Ovary (tissue), 9 donors: ENCODE results near the gene RABGAP1L. TPM values are rescaled to one million over a fixed set of nuclear protein-coding genes. Genes with fewer than 3 reads are reported as not detected.
"Not testable (repeated sequence)": the region's sequence is repeated elsewhere in the genome, so short reads cannot be mapped to it uniquely, and the experiment has no call there.

Source experiments
- DNase-seq, 5 donors: peaks; one replicate each; pipeline ENCODE4 v3.0.0-alpha.2; 2019 to 2020
- H3K27ac ChIP-seq, 2 donors: fragments of 200-600 bp; one replicate each; pipeline versions ENCODE4 v1.5.1 to v1.8.0; 2019 to 2022
- H3K27me3 ChIP-seq: fragments of 200-600 bp; one replicate; pipeline ENCODE4 v1.8.0; 2022
- H3K36me3 ChIP-seq: fragments of 200-600 bp; sonication (generic); one replicate; pipeline ENCODE4 v1.5.1; 2019
- H3K4me1 ChIP-seq: one replicate; pipeline ENCODE4 v1.8.1; 2013; ENCODE audit warnings: mild to moderate bottlenecking, moderate library complexity; ENCODE audit not compliant: insufficient read depth
- H3K4me3 ChIP-seq: fragments of 200-600 bp; sonication (generic); one replicate; pipeline ENCODE4 v1.5.1; 2017
- H3K9me3 ChIP-seq, 2 donors: fragments of 200-600 bp in 1 of 2; sonication (generic) in 1 of 2; one replicate each; pipeline versions ENCODE4 v1.5.1 to v1.8.1; 2013 to 2019; ENCODE audit warnings: mild to moderate bottlenecking in 1 of 2, moderate library complexity in 1 of 2
- EP300 ChIP-seq: sonication (generic); formaldehyde crosslinking; IDR thresholded peaks from one replicate; pipeline ENCODE4 v1.6.1; 2017; ENCODE audit warnings: antibody characterized with exemption
- POLR2A ChIP-seq: fragments of 450-650 bp; IDR thresholded peaks from one replicate; pipeline ENCODE4 v1.6.1; 2017; ENCODE audit warnings: antibody characterized with exemption, mild to moderate bottlenecking, moderate library complexity
- WGBS, 3 donors: extraction: QIAGEN DNeasy Blood & Tissue Kit in 1 of 3; methylation state at CpG; one replicate each; pipeline versions ENCODE4 v1.1.5 to v1.1.7; 2013 to 2017; 5-methylcytosine and 5-hydroxymethylcytosine counted together
- intact Hi-C, 4 donors: fragments of 100-400 bp; cut with DNase I; formaldehyde crosslinking; loops; one replicate each; pipeline versions ENCODE4 v1.11.0 to v1.15.1; 2022 to 2023
- polyA plus RNA-seq, 2 donors: library from polyadenylated mRNA; stranded (reverse); fragments of 200-250 nt in 1 of 2; fragments of 350-450 nt in 1 of 2; fragmentation: Illumina TruSeq in 1 of 2; extraction: RNeasy Lipid Tissue Mini Kit (QIAGEN cat#74804) in 1 of 2; gene quantifications; one replicate each; pipeline ENCODE4 v1.2.3, GENCODE V29; 2013 to 2014
- total RNA-seq, 7 donors: library from RNA; depleted of rRNA in 2 of 7; stranded (reverse); fragments of >200 nt in 2 of 7; fragmentation: NEBNext Ultra II Directional in 3 of 7; extraction: Animal tissue kit (Norgen Biotek cat#: 25700) in 3 of 7; gene quantifications; one replicate each; pipeline versions ENCODE4 v1.1.0 to v1.2.4, GENCODE V29; 2016 to 2023
- TF ChIP-seq, protein P1 (sequence below), 3 donors: fragments of 450-650 bp in 2 of 3; fragments of 200-600 bp in 1 of 3; IDR thresholded peaks; one replicate each; pipeline versions ENCODE4 v1.5.1 to v1.8.0; 2016 to 2022; ENCODE audit warnings: antibody characterized with exemption in 3 of 3, mild to moderate bottlenecking in 1 of 3
- donor health status: DM: no; HTN: no; CAD: no; lungs with moderate emphysema.
- donor health status: DM: no; HTN: no; CAD: no.
- donor health status: Bipolar disorder and iron deficiency.
- donor health status: DM: yes; HTN: yes; CAD: no.
- donor health status: DM: no; HTN: no; CAD: no.
- donor health status: DM: yes; HTN: yes; CAD: no.

Gene RABGAP1L
- total and polyA plus RNA-seq, 9 donors, result 17.1 to 56.5 (median 43.6) TPM

DNA sequence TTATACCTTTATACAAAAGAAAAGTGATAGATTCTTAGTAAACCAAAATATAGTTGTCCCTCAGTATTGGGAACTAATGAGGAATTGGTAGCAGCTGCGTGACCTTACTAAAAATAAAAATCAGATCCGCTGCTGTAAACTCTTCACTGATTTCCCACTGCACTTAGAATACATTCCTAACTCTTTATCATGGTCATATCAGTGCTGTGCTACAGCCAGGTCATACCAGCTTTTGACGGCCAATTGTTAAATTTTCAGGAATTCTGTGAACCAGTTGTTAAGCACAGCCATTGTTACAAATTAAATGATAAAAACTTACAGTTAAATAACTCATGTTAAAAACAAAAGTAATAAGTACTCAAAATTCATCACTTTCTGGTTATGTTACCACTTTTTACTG lies 533.8 kb downstream of the RABGAP1L start:
- no peaks in the 10 kb centered on the region for H3K36me3 ChIP-seq
- DNase-seq, result no peak
- WGBS, 3 donors, result 65 to 80% (median 66%) methylated on average over 3 of the region's 3 CpGs
- no peaks in the 10 kb centered on the region for H3K9me3 ChIP-seq
- H3K27me3 ChIP-seq, result no peaks in the 10 kb centered on the region
- no peaks in the 10 kb centered on the region for H3K4me1 ChIP-seq
- H3K4me3 ChIP-seq, result no peak overlapping the region
- intact Hi-C loops, result no loop called here
- TF ChIP-seq EP300 (no peak), POLR2A (no peak)
- TF ChIP-seq, protein P1, sequence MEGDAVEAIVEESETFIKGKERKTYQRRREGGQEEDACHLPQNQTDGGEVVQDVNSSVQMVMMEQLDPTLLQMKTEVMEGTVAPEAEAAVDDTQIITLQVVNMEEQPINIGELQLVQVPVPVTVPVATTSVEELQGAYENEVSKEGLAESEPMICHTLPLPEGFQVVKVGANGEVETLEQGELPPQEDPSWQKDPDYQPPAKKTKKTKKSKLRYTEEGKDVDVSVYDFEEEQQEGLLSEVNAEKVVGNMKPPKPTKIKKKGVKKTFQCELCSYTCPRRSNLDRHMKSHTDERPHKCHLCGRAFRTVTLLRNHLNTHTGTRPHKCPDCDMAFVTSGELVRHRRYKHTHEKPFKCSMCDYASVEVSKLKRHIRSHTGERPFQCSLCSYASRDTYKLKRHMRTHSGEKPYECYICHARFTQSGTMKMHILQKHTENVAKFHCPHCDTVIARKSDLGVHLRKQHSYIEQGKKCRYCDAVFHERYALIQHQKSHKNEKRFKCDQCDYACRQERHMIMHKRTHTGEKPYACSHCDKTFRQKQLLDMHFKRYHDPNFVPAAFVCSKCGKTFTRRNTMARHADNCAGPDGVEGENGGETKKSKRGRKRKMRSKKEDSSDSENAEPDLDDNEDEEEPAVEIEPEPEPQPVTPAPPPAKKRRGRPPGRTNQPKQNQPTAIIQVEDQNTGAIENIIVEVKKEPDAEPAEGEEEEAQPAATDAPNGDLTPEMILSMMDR (IDR thresholded peaks at IDR 0.05), result no peak
- H3K27ac ChIP-seq, result no peak overlapping the region

DNA sequence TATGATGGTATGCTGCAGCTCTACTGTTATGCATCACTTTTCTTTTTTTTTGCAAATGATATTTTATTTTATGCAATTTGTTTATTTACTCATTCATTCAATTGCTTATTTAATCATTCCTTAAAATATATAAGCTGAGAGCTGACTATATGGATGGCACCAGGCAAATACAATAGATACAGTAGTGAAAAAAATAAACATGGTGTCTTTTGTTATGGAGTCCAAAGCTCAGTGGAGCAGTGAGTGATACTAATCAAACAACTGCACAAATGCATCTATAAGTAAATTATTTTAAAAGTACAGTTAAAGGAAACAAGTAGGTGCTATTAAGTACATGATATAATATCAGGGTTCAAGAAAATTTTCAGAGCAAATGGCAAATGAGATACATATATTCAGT lies 534.2 kb downstream of the RABGAP1L start:
- H3K9me3 ChIP-seq, H3K27ac ChIP-seq, DNase-seq, intact Hi-C loops, H3K36me3 ChIP-seq, H3K4me3 ChIP-seq, H3K27me3 ChIP-seq, H3K4me1 ChIP-seq: not testable (repeated sequence)

DNA sequence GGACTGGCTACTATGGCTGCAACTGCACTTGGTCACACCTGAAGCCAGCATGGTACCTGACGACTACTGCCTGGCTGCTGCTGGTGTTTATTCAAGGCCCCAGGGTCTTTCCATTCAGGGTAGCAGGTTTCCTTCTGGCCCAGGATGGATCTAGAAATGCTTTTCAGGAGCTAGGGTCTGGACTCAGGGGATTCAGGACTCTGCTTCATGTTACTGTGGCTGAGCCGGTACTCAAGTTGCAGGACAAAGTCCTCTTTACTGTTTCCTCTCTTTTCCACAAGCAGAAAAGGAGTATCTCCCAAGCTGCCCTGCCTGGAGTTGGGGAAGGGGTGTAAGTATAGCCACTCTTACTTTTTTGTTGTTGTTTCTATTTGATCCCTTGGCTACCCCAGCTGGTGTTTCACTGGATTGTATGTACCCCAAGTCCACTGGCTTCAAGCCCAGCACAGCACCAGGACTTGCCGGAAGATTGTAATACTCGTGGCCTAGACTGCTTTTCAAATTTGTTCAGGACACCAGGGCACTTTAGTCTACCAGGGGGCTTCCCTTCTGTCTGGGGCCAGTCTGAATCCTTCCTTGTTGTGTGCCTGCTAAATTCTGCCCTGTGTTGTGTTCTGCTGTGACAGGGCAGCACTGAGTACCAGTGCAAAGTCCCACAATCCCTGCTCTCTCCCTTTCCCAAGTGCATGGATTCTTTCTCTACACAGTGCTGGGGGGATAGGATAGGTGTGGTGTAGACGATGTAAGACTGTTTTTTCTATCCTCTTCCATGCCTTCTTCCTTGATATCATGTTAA lies 536.9 kb downstream of the RABGAP1L start:
- no peaks in the 10 kb centered on the region for H3K36me3 ChIP-seq
- H3K9me3 ChIP-seq, result no peaks in the 10 kb centered on the region
- no peak overlapping the region for H3K4me3 ChIP-seq
- no peak overlapping the region for H3K27ac ChIP-seq
- WGBS, 3 donors, result 91 to 92% (median 91%) methylated on average over 5 of the region's 5 CpGs
- TF ChIP-seq, protein P1 (IDR thresholded peaks at IDR 0.05), result no peak
- TF ChIP-seq EP300 (no peak), POLR2A (no peak)
- no peak for DNase-seq
- intact Hi-C loops, result no loop called here
- H3K27me3 ChIP-seq, result no peaks in the 10 kb centered on the region
- no peaks in the 10 kb centered on the region for H3K4me1 ChIP-seq

DNA sequence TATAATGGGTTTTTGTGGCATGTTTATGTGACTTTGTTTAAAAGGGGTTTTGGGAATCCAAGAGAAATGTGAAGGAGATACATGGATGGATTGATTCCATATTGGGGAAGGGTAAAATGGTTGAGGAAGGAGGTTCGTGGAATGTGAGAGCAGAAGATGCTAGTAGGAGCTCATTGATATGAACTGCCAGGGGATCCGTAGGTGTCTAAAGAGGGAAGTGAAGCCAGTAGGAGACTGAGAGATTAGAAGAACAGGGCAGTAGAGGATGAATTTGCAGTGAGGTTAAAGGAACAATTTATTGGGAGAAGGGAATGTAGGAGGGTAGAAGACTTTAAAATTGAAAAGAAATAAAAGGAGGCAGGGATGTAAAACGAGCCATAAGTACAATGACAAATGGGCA lies 541.0 kb downstream of the RABGAP1L start:
- H3K27ac ChIP-seq, result no peak overlapping the region
- TF ChIP-seq POLR2A (no peak), EP300 (no peak)
- TF ChIP-seq, protein P1 (IDR thresholded peaks at IDR 0.05), result no peak
- no peak for DNase-seq
- no peaks in the 10 kb centered on the region for H3K27me3 ChIP-seq
- no peaks in the 10 kb centered on the region for H3K4me1 ChIP-seq
- 90 to 96% (median 95%) methylated on average over 3 of the region's 3 CpGs for WGBS, 3 donors
- intact Hi-C loops, result no loop called here
- no peak overlapping the region for H3K4me3 ChIP-seq
- no peaks in the 10 kb centered on the region for H3K9me3 ChIP-seq
- H3K36me3 ChIP-seq, result no peaks in the 10 kb centered on the region

DNA sequence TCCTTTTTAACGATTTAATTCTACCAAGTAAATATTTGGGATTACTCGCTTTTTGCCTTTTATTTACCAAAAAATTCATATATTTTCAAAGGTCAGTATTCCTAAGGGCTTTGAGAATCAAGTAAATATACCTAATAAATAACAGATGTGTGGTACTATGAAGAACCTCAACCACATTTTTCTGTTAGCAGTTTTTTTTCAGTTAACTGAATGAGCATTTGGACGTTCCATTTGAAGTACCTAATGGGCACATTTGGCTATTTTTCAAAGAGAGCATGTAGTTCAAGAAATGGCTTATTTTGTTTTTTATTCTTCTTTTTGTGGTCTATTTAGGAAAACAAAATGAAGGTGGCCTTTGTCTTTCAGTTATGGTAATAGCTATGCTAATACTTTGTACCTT lies 541.5 kb downstream of the RABGAP1L start:
- Histone ChIP-seq H3K4me3 (no peak overlapping the region), H3K9me3 (no peaks in the 10 kb centered on the region), H3K36me3 (no peaks in the 10 kb centered on the region), H3K4me1 (no peaks in the 10 kb centered on the region), H3K27ac (no peak overlapping the region), H3K27me3 (no peaks in the 10 kb centered on the region)
- intact Hi-C loops, result no loop called here
- WGBS, 3 donors, result 85 to 91% (median 87%) methylated on average over 3 of the region's 3 CpGs
- no peak for DNase-seq
- TF ChIP-seq, protein P1 (IDR thresholded peaks at IDR 0.05), result no peak
- TF ChIP-seq POLR2A, result no peak
- TF ChIP-seq EP300, result no peak
